IPS DF 6.9 (cell line): ENCODE measurements around the gene INCA1.

ENCODE experiments used
- DNase-seq: peaks from one replicate; pipeline ENCODE4 v3.0.0-alpha.2; 2013; ENCODE audit warnings: low read depth, low spot score
- H3K27ac ChIP-seq: one replicate; pipeline ENCODE4 v1.5.1; 2013; ENCODE audit warnings: low read length, control low read depth
- H3K27me3 ChIP-seq: 2 replicates; pipeline ENCODE4 v1.6.1; 2013; ENCODE audit warnings: mild to moderate bottlenecking, low read length; ENCODE audit not compliant: control insufficient read depth, insufficient read depth
- H3K36me3 ChIP-seq: 2 replicates; pipeline ENCODE4 v1.6.1; 2013; ENCODE audit warnings: low read length; ENCODE audit not compliant: control insufficient read depth, insufficient read depth
- H3K4me1 ChIP-seq: 2 replicates; pipeline ENCODE4 v1.6.1; 2013; ENCODE audit warnings: low read length; ENCODE audit not compliant: control insufficient read depth, insufficient read depth
- H3K4me3 ChIP-seq: 2 replicates; pipeline ENCODE4 v1.5.1; 2013; ENCODE audit warnings: mild to moderate bottlenecking, low read length
- H3K9me3 ChIP-seq: 2 replicates; pipeline ENCODE4 v1.6.1; 2013; ENCODE audit warnings: low read length, inconsistent platforms; ENCODE audit not compliant: control insufficient read depth, insufficient read depth
- WGBS: extraction: QIAGEN DNeasy Blood & Tissue Kit; methylation state at CpG from one replicate; pipeline ENCODE4 v1.1.7; 2013; ENCODE audit warnings: mixed read lengths, missing lambda C conversion rate; ENCODE audit not compliant: insufficient read length, insufficient coverage; 5-methylcytosine and 5-hydroxymethylcytosine counted together

Gene INCA1

GRCh38 chr17:4942760-4943508 is 54.4 kb downstream of the INCA1 start:
- no peak for DNase-seq
- no CpG with 5 or more reads among the region's 13 CpGs for WGBS
- no peaks in the 10 kb centered on the region for H3K27me3 ChIP-seq
- H3K36me3 ChIP-seq: peaks cover 30% of the 10 kb centered on the region
- H3K4me1 ChIP-seq: peaks cover 8% of the 10 kb centered on the region
- no peak overlapping the region for H3K4me3 ChIP-seq
- H3K27ac ChIP-seq: no peak overlapping the region
- H3K9me3 ChIP-seq: no peaks in the 10 kb centered on the region

GRCh38 chr17:4941319-4941610 is 56.1 kb downstream of the INCA1 start:
- Histone ChIP-seq H3K36me3 (peaks cover 27% of the 10 kb centered on the region; the same call in 1 of the 2 replicates), H3K27me3 (no peaks in the 10 kb centered on the region), H3K4me3 (peak overlapping the region; percentile 68; the same call in 1 of the 2 replicates), H3K27ac (no peak overlapping the region), H3K9me3 (no peaks in the 10 kb centered on the region), H3K4me1 (peaks cover 8% of the 10 kb centered on the region)
- no peak for DNase-seq
- no CpG with 5 or more reads among the region's 4 CpGs for WGBS

GRCh38 chr17:4940555-4941318 is 56.6 kb downstream of the INCA1 start:
- no peak for DNase-seq
- no CpG with 5 or more reads among the region's 29 CpGs for WGBS
- peak overlapping the region; percentile 68 for H3K4me3 ChIP-seq
- no peaks in the 10 kb centered on the region for H3K27me3 ChIP-seq
- peaks cover 6% of the 10 kb centered on the region for H3K4me1 ChIP-seq
- H3K27ac ChIP-seq: no peak overlapping the region
- H3K36me3 ChIP-seq: peaks cover 21% of the 10 kb centered on the region; the same call in 1 of the 2 replicates
- H3K9me3 ChIP-seq: no peaks in the 10 kb centered on the region

GRCh38 chr17:4939796-4940554 is 57.3 kb downstream of the INCA1 start, which contains the start of the genes RNF167 and SLC25A11:
TSS of gene RNF167 (plus strand) at chr17:4940268. CDS start at chr17:4940910, 642 bp downstream.
TSS of gene SLC25A11 (minus strand) at chr17:4940046. CDS start at chr17:4939910, 136 bp downstream.
- Histone ChIP-seq H3K9me3 (no peaks in the 10 kb centered on the region), H3K27me3 (no peaks in the 10 kb centered on the region), H3K27ac (no peak within 1 kb of the TSS), H3K4me3 (peak within 1 kb of the TSS; percentile 68), H3K4me1 (peaks cover 6% of the 10 kb centered on the region), H3K36me3 (peaks cover 19% of the 10 kb centered on the region; the same call in 1 of the 2 replicates)
- WGBS: no CpG with 5 or more reads among the region's 72 CpGs
- DNase-seq: peak; percentile 93

- Histone ChIP-seq H3K27ac (no peak overlapping the region), H3K4me3 (peak overlapping the region; percentile 68), H3K36me3 (peaks cover 15% of the 10 kb centered on the region; the same call in 1 of the 2 replicates), H3K27me3 (no peaks in the 10 kb centered on the region), H3K4me1 (peaks cover 6% of the 10 kb centered on the region), H3K9me3 (no peaks in the 10 kb centered on the region)
- no CpG with 5 or more reads among the region's 16 CpGs for WGBS
- no peak for DNase-seq
These were observed 57.9 kb downstream of the INCA1 start for GRCh38 chr17:4939546-4939795.

- no CpG with 5 or more reads among the region's 19 CpGs for WGBS
- H3K4me1 ChIP-seq: peaks cover 6% of the 10 kb centered on the region
- peaks cover 14% of the 10 kb centered on the region; the same call in 1 of the 2 replicates for H3K36me3 ChIP-seq
These were observed 58.4 kb downstream of the INCA1 start for GRCh38 chr17:4938688-4939545.

More at GRCh38 chr17:4938688-4939545, 58.4 kb downstream of the INCA1 start:
- Histone ChIP-seq H3K4me3 (peak overlapping the region; percentile 68), H3K27me3 (no peaks in the 10 kb centered on the region), H3K9me3 (no peaks in the 10 kb centered on the region), H3K27ac (no peak overlapping the region)
- DNase-seq: no peak
